SH-SY5Y (cell line): ENCODE measurements around the gene MPZL3.

Source experiments
- GATA2 ChIP-seq: IDR thresholded peaks from 2 replicates; pipeline ENCODE4 v1.6.1; 2011; ENCODE audit warnings: mild to moderate bottlenecking, low read depth, low read length
- GATA3 ChIP-seq: IDR thresholded peaks from 2 replicates; pipeline ENCODE4 v1.6.1; 2011; ENCODE audit warnings: low read depth, mild to moderate bottlenecking, low read length, moderate library complexity

DNA sequence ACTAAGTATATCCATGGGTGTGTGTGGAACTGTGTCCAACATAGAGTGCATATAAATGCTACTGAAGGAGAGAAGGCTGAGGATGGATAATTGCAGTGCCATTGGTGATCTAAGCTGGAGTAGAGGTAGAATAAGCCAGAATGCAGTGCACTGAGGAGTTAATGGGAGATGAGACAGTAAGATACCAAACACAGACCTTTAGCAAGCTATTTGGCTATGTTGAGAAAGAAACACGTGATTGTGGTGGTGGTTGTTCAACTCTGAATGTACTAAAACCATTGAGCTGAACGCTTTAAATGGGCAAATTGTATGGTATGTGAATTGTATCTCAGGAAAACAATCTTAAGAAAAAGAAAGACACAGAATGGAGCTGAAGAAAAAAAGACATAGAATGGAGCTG is 50.2 kb downstream of the MPZL3 start:
- no peak for TF ChIP-seq GATA3
- no peak for TF ChIP-seq GATA2
